ENCODE measurements around the gene CTNNA1.
"Not testable (repeated sequence)": the region's sequence is repeated elsewhere in the genome, so short reads cannot be mapped to it uniquely, and the experiment has no call there.

The CTNNA1 gene

DNA sequence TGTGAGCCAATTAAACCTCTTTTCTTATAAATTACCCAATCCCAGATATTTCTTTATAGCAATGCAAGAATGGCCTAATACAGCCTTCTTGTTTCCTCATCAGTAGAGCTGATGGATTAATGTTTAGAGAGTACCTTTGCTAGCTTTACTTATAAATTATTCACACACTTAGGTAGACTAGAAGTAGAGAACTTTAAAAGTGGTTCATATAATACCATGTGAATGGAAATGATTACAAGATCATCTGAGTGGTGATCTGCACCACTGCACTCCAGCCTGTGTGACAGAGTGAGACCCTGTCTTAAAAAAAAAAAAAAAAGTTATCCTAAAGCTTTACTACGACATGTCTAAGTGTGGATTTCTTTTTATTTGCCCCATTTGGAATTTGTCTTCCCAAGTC, 145.1 kb downstream of the CTNNA1 start:
- peaks cover 0 to 3% of the 10 kb centered on the region in 2 donors for H3K9me3 Mint-ChIP-seq
- no peak for ATAC-seq
- peaks cover 34% of the 10 kb centered on the region for H3K4me1 Mint-ChIP-seq
- DNase-seq, result no peak
- peaks cover 18% of the 10 kb centered on the region for H3K27me3 Mint-ChIP-seq
- H3K27ac Mint-ChIP-seq, result no peak overlapping the region
- no peak overlapping the region for H3K4me3 Mint-ChIP-seq

DNA sequence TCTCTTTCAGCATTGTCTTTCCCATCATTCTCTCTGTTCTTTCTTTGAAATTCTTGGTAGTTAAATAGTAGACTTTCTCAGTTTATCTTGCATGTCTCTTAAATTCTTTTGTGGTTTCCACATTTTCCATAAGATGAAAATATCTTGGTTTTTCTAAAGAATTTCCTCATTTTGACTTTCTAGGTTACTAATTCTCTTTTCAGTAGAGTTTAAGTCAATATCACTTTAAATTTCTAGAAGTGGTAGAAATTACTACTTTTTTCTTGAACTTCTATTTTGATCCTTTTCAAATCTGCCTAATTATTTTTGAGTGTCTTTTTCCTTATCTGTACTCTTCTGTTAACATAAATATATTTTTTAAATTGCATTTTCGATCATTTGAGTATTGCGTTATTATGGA, 145.5 kb downstream of the CTNNA1 start:
- peaks cover 34% of the 10 kb centered on the region for H3K4me1 Mint-ChIP-seq
- no peak overlapping the region for H3K27ac Mint-ChIP-seq
- H3K4me3 Mint-ChIP-seq, result no peak overlapping the region
- no peak for DNase-seq
- H3K9me3 Mint-ChIP-seq, result peaks cover 0 to 3% of the 10 kb centered on the region in 2 donors
- peaks cover 18% of the 10 kb centered on the region for H3K27me3 Mint-ChIP-seq
- no peak for ATAC-seq

DNA sequence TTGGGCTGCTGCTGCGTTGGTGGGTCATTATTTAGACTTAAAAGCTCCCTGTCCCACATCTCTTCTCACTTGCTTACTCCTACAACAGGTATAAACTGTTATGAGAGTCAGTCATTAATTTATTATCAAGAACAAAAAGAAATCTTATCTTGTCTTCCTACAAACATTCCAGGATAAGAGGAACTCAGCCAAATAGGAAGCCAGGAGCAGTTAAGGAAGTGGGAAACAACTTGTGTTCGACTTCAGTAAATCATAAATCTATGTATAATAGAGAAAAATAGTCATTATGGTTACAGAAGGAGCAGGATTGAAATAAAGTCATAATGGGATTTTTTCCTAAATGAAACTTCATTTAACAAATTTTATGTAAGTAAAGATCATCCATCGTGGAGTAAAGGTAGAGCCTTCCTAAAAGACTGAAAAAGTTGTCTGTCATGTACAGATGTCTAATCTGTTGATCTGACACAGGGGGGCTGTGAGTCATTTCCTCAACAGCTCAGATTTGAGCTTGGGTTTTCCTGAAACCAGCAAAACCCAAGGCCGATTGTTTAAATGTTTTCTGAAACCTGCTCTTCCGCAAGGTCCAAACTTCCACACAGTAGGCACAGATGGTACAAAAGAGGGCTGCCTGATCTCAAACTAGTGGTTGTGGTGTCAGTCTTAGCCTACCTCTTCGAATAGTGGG, 147.2 kb downstream of the CTNNA1 start:
- peaks cover 34% of the 10 kb centered on the region for H3K4me1 Mint-ChIP-seq
- H3K4me3 Mint-ChIP-seq, result no peak overlapping the region
- no peak overlapping the region for H3K27ac Mint-ChIP-seq
- no peak for DNase-seq
- peaks cover 0 to 3% of the 10 kb centered on the region in 2 donors for H3K9me3 Mint-ChIP-seq
- no peak for ATAC-seq
- peaks cover 10% of the 10 kb centered on the region for H3K27me3 Mint-ChIP-seq

DNA sequence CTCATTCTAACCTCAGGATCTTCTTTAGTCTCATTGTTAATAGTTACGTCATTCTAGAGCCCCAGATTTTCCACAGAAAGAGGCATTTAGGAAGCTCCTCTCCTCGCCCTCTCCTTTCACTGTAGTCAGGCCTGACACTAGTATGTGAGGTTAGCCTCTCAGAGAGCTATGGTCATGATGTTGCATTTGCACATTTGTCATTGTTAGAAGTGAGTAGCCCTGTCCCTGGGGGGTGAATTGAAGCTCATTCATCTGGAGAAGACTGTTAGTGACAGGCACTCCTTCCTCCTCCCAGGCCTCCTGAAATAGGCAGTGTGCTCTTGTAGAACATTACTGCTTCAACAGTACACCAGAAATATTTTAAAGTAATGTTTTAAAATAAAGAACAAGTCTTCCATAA, 148.5 kb downstream of the CTNNA1 start:
- Mint-ChIP-seq H3K27me3 (peaks cover 10% of the 10 kb centered on the region), H3K4me1 (peaks cover 28% of the 10 kb centered on the region), H3K27ac (no peak overlapping the region), H3K9me3 (peaks cover 0 to 3% of the 10 kb centered on the region in 2 donors), H3K4me3 (no peak overlapping the region)
- DNase-seq (no peak), ATAC-seq (no peak)

DNA sequence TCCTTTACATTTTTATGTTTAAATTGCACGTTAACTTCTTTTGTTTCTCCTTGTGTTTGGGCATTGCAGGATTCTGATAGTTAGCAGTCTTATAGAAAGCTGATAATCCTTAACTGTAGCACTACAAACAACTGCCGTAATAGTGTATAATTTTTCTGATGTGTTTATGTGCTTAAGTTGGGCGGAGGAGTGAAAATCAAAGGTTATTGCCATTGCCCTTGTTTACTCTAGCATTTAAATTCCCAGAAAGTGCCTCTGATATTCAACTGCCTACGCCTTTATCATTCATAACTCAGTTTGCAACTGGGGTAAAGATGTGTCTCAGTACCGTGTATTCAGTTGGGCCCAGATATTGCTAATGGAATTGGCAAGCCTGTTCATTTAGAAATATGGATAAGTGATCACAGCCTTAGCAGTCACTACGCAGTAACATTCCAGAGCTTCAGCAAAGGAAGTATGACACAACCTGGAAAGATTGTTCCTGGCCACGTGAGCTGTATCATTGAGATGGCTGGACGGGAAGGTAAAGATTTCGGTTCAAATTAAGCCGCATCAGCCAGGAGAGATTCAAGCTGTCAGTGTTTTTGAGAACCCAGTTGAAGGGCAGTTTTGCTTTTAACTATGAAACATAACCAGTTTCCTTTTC, 150.0 kb downstream of the CTNNA1 start:
- DNase-seq (no peak), ATAC-seq (no peak)
- H3K27ac Mint-ChIP-seq, result no peak overlapping the region
- H3K4me1 Mint-ChIP-seq, result peaks cover 28% of the 10 kb centered on the region
- peaks cover 10% of the 10 kb centered on the region for H3K27me3 Mint-ChIP-seq
- peaks cover 0 to 3% of the 10 kb centered on the region in 2 donors for H3K9me3 Mint-ChIP-seq
- H3K4me3 Mint-ChIP-seq, result no peak overlapping the region

DNA sequence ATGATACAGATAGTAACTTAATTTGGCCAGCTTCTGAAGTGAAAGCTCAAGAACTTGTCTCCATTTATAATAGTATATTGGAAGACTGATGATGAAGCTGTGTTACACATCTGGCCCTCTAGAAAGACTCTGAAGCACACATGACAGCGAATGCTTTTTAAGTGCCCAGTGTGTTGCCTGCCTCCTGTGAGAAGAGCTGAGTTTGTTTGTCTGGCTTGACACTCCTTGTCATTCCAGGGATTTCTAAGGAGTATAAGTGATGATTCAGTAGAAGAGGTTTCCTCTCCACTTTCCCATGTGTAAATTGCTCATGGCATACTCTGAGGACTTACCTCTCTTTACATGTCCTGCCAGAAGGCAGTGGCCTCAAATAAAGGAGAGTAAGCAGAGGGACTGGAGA, 152.3 kb downstream of the CTNNA1 start:
- Mint-ChIP-seq H3K27me3 (peaks cover 10% of the 10 kb centered on the region), H3K9me3 (no peaks in the 10 kb centered on the region), H3K4me3 (no peak overlapping the region), H3K4me1 (peaks cover 10% of the 10 kb centered on the region), H3K27ac (no peak overlapping the region)
- DNase-seq, result no peak
- no peak for ATAC-seq

DNA sequence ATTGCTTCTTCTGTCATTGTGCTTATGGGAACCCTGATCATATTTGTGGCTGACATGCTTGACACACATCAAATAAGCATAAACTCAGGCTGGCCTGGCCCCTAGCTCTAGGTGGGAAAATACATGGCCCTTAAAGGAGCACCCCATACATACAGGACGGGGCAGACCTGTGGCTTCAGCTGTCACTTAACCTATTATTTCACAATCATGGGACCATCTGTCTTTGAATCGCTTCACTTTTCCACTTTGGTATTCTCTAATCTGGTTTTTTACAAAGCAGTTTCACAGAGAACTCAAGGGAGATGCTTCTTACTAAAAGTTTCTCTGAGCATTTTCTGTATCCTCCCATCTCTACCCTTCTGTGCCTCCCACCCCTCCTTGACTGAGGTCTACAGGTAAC, 156.5 kb downstream of the CTNNA1 start:
- no peaks in the 10 kb centered on the region for H3K9me3 Mint-ChIP-seq
- H3K27me3 Mint-ChIP-seq, result no peaks in the 10 kb centered on the region
- H3K27ac Mint-ChIP-seq, result no peak overlapping the region
- no peak for DNase-seq
- H3K4me3 Mint-ChIP-seq, result no peak overlapping the region
- no peaks in the 10 kb centered on the region for H3K4me1 Mint-ChIP-seq
- no peak for ATAC-seq

DNA sequence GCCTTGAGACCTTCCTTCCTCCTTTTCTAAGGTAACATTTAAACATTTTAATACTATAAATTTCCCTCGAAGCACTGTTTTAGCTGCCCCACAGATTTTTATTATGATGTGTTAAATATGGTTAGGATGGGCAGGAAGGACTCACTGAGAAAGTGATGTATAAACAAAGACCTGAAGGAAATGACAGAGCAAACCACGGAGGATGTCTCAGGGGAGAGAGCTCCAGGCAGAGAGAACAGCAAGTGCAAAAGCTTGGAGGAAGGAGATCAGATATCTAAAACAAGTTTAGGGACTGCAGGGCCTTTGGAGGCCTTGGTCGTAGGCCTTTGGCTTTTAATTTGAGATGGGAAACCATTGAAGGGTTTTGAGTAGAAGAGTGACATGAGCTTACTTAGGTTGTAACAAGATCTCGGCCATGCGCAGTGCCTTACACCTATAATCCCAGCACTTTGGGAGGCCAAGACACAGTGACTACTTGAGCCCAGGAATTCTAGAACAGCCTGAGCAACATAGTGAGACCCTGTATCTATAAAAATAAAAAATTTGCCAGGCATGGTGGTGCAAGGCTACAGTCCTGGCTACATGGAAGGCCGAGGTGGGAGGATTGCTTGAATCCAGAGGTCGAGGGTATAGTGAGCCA, 157.4 kb downstream of the CTNNA1 start:
- Mint-ChIP-seq H3K27me3 (no peaks in the 10 kb centered on the region), H3K4me1 (no peaks in the 10 kb centered on the region), H3K4me3 (no peak overlapping the region), H3K27ac (no peak overlapping the region), H3K9me3 (no peaks in the 10 kb centered on the region)
- DNase-seq (no peak), ATAC-seq (no peak)

DNA sequence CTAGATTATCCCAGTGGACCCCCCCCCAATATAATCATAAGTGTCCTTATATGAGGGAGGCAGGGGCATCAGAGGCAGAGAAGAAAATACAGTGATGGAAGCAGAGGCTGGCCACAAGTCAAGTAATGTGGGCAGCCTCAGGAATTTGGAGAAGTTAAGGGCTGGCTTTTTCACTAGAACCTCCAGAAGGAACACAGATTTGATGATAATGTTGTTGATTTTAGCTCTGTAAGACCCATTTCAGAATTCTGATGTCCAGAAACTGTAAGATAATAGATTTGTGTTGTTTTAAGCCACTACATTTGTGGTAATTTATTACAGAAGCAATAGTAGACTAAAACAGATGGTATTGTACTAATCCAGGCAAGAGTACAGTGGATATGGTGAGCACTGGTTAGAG, 158.2 kb downstream of the CTNNA1 start:
- no peak for DNase-seq
- Mint-ChIP-seq H3K9me3 (no peaks in the 10 kb centered on the region), H3K4me1 (no peaks in the 10 kb centered on the region), H3K27me3 (no peaks in the 10 kb centered on the region), H3K4me3 (no peak overlapping the region), H3K27ac (no peak overlapping the region)
- ATAC-seq, result no peak

DNA sequence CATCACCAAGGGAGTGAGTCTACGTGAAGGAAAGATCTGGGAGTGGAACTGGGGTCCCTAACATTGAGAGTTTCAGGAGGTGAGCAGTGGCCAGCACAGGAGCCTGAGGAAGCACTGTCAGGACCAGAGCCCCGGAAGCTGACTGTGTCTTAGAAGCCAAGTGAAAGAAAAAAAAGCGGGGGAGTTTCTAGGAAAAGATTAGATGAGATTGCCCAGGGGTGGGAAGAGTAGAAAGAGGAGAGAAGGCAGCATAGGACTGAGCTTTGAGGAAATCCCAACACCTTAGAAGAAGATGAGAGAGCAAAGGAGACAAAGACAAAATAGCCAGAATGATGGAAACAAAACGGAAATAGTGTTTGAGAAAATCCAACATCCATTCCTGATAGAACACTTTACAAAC, 158.9 kb downstream of the CTNNA1 start:
- DNase-seq (no peak), ATAC-seq (no peak)
- Mint-ChIP-seq H3K27me3 (no peaks in the 10 kb centered on the region), H3K4me1 (no peaks in the 10 kb centered on the region), H3K27ac (no peak overlapping the region), H3K4me3 (no peak overlapping the region), H3K9me3 (no peaks in the 10 kb centered on the region)

DNA sequence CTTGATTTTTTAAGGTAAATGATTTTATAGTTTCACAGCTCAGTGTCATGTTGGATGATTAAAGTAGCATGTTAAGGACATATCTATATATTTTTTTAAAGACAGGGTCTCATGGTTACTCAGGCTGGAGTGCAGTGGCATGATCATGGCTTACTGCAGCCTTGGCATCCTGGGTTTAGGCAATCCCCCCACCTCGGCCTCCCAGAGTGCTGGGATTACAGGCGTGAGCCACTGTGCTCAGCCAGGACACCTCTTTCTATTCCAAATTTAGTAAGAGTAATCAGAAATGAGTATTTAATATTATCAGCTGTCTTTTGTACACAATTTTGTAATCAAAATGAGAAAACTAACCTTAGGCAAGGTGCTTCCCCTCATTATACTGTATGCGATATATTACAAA, 160.5 kb downstream of the CTNNA1 start:
- Mint-ChIP-seq H3K4me3 (no peak overlapping the region), H3K9me3 (no peaks in the 10 kb centered on the region), H3K27ac (no peak overlapping the region), H3K27me3 (no peaks in the 10 kb centered on the region), H3K4me1 (no peaks in the 10 kb centered on the region)
- no peak for ATAC-seq
- DNase-seq, result no peak

DNA sequence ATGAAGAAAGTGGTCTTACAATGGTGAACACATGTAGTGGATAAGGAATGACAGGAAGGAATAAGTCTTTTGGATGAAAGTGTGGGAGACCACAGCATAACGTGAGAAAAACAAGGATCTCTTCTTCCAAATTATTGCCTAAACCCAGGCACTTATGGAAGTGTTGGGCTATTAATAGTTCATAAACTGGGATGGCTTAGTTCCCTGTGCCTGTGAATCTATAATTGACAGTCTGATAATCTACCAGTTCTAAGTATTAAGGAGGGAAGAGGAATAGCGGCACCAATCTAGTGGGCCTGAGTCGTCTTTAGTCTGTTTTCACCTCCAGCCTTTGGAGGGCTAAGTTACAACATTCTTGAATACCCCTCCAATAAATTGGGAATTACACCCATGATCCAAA, 161.1 kb downstream of the CTNNA1 start:
- ATAC-seq (no peak), DNase-seq (no peak)
- Mint-ChIP-seq H3K4me3 (no peak overlapping the region), H3K27ac (no peak overlapping the region), H3K9me3 (no peaks in the 10 kb centered on the region), H3K4me1 (no peaks in the 10 kb centered on the region), H3K27me3 (no peaks in the 10 kb centered on the region)

DNA sequence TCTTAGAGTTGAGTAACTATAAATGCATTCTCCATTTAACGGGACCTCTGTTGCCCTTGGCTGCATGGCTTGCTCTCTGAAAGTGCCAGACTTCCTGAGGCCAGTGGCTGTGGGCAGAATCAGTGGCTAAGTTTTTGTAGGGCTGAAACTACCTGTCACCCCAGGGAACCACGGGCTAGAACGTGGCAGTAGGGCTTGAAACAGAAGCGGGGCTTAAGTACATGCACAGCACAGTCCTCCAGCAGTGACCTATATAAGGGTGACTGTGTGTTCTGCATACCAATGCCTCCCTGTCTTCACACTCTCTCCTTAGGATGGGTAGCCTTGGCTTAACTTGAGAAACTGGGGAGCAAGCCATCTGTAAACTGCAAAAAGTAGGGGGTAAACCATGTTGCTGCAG, 165.5 kb downstream of the CTNNA1 start:
- Mint-ChIP-seq H3K9me3 (no peaks in the 10 kb centered on the region), H3K27me3 (no peaks in the 10 kb centered on the region), H3K27ac (no peak overlapping the region), H3K4me3 (no peak overlapping the region), H3K4me1 (no peaks in the 10 kb centered on the region)
- ATAC-seq, result no peak
- DNase-seq, result no peak

DNA sequence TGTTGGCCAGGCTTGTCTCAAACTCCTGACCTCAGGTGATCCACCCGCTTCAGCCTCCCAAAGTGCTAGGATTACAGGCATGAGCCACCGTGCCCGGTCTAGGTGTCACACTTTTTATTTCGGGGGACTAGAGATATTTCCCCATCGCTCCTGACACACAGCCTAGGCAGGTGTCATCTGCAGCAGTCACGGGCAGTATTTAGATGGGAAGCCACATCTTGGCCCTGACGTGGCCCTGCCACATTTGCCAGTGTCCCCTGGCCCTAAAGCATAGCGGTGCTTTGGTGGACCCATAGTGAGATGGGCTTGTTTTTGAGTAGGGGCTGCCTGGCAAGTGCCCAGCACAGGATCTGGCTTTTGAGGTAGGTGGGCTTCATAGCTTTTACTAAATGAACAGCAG, 167.0 kb downstream of the CTNNA1 start:
- ATAC-seq (no peak), DNase-seq (no peak)
- Mint-ChIP-seq H3K27ac (no peak overlapping the region), H3K4me1 (no peaks in the 10 kb centered on the region), H3K9me3 (no peaks in the 10 kb centered on the region), H3K27me3 (no peaks in the 10 kb centered on the region), H3K4me3 (no peak overlapping the region)

DNA sequence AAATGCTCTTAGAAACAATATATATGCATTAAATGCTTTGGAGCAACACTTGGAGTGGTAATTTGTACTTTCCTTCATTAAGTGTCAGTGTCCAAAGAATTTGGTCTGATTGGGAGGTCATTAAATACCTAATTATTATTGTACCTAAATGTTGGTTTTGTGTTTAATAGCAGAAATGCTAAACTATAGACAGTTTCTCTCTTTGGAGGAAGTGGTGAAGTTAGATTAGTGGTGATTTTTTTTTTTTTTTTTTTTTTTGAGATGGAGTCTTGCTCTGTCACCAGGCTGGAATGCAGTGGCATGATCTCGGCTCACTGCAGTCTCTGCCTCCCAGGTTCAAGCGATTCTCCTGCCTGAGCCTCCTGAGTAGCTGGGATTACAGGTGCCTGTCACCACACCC, 168.1 kb downstream of the CTNNA1 start:
- H3K4me3 Mint-ChIP-seq, H3K27me3 Mint-ChIP-seq, H3K4me1 Mint-ChIP-seq, H3K27ac Mint-ChIP-seq, ATAC-seq, DNase-seq, H3K9me3 Mint-ChIP-seq: not testable (repeated sequence)

DNA sequence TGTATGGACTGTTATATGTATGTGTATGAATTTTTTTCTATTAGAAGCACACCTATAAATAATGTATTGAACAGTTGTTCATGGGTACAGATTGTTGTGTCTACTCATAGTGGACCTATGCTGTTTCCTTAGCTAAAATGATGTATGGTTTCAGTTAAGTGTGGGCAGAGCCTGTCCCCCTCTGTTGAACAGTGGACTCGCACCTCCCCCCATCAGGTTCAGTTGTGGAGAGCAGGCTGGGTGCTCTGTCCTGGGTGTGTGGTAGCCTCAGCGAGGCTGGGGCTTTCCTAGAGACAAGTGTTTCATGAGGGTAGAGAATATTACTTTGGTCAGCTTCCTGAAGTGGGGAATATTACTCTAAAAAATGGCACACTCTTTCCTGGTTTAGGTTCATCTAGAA, 169.3 kb downstream of the CTNNA1 start:
- H3K4me3 Mint-ChIP-seq, result no peak overlapping the region
- H3K4me1 Mint-ChIP-seq, result no peaks in the 10 kb centered on the region
- ATAC-seq (no peak), DNase-seq (no peak)
- H3K27ac Mint-ChIP-seq, result no peak overlapping the region
- no peaks in the 10 kb centered on the region for H3K27me3 Mint-ChIP-seq
- H3K9me3 Mint-ChIP-seq, result no peaks in the 10 kb centered on the region

All from stimulated activated naive CD8-positive, alpha-beta T cell treated with anti-CD3 and anti-CD28 coated beads, Interleukin-15, amount 100 ng/mL, for 72 hours (primary cell).